Esophagus squamous epithelium (tissue), 5 donors: ENCODE results near the gene AKIRIN2. TPM values are rescaled to one million over a fixed set of nuclear protein-coding genes. Genes with fewer than 3 reads are reported as not detected.

ENCODE experiments used
- DNase-seq: peaks from one replicate; lab custom pipeline; 2025; lab: John Stamatoyannopoulos, UW
- H3K27ac ChIP-seq, 4 donors: fragments of 200-600 bp; sonication (generic); one replicate each; pipeline ENCODE4 v1.5.1; 2016 to 2019; ENCODE audit warnings: mild to moderate bottlenecking in 1 of 4
- H3K27me3 ChIP-seq, 4 donors: fragments of 200-600 bp; sonication (generic); 1 replicate in 3 of 4; 2 replicates in 1 of 4; pipeline versions ENCODE4 v1.5.1 to v1.6.0; 2017 to 2021; ENCODE audit warnings: antibody characterized with exemption in 1 of 4
- H3K36me3 ChIP-seq, 3 donors: fragments of 200-600 bp; sonication (generic); one replicate each; pipeline ENCODE4 v1.5.1; 2016 to 2019
- H3K4me1 ChIP-seq, 3 donors: fragments of 200-600 bp; sonication (generic); one replicate each; pipeline ENCODE4 v1.5.1; 2017 to 2019
- H3K4me3 ChIP-seq, 4 donors: fragments of 200-600 bp; sonication (generic); 1 replicate in 3 of 4; 2 replicates in 1 of 4; pipeline ENCODE4 v1.5.1; 2016 to 2019; ENCODE audit warnings: mild to moderate bottlenecking in 2 of 4, moderate library complexity in 1 of 4
- H3K9me3 ChIP-seq, 3 donors: fragments of 200-600 bp; sonication (generic); one replicate each; pipeline ENCODE4 v1.5.1; 2016 to 2019
- CTCF ChIP-seq, 6 experiments: fragments of 450-650 bp in 4 of 6; fragments of 200-600 bp in 2 of 6; sonication (generic) in 2 of 6; IDR thresholded peaks; one replicate each; pipeline ENCODE4 v1.5.1; 2016 to 2019; ENCODE audit warnings: antibody characterized with exemption in 6 of 6, mild to moderate bottlenecking in 4 of 6, moderate library complexity in 4 of 6
- POLR2A ChIP-seq, 4 donors: fragments of 450-650 bp; IDR thresholded peaks; one replicate each; pipeline ENCODE4 v1.6.1; 2017; ENCODE audit warnings: antibody characterized with exemption in 4 of 4, mild to moderate bottlenecking in 4 of 4, moderate library complexity in 3 of 4
- WGBS, 2 donors: methylation state at CpG; one replicate each; pipeline ENCODE4 v1.1.5; 2018; 5-methylcytosine and 5-hydroxymethylcytosine counted together
- intact Hi-C: fragments of 100-400 bp; cut with DNase I; formaldehyde crosslinking; loops from one replicate; pipeline ENCODE4 v1.15.0; 2022
- total RNA-seq, 4 donors: library from RNA; depleted of rRNA; stranded (reverse); fragments of >200 nt; gene quantifications; one replicate each; pipeline ENCODE4 v1.1.0, GENCODE V29; 2016
- donor health status: DM: yes; HTN: yes; CAD: no.

The AKIRIN2 gene
- total RNA-seq, 4 donors from 2014 or later: 13.8 to 36.7 (median 25.4) TPM

- WGBS, 2 donors: 3 to 4% methylated on average over 4 of the region's 4 CpGs
- no peak for DNase-seq
- TF ChIP-seq CTCF (IDR thresholded peaks at IDR 0.05): no peak
- peak in 1 of 4 donors; percentile 8 for TF ChIP-seq POLR2A (IDR thresholded peaks at IDR 0.05)
- intact Hi-C loops: no loop called here
- Histone ChIP-seq H3K4me3 (peak overlapping the region in 1 of 4 donors; percentile 2), H3K4me1 (peaks cover 10 to 58% (median 40%) of the 10 kb centered on the region in 3 donors), H3K36me3 (no peaks in the 10 kb centered on the region), H3K27ac (peak overlapping the region; percentile 81 to 89 (median 83)), H3K27me3 (no peaks in the 10 kb centered on the region), H3K9me3 (no peaks in the 10 kb centered on the region)
Observed at GRCh38 chr6:87731818-87732661, 30.0 kb upstream of the AKIRIN2 start.

DNA sequence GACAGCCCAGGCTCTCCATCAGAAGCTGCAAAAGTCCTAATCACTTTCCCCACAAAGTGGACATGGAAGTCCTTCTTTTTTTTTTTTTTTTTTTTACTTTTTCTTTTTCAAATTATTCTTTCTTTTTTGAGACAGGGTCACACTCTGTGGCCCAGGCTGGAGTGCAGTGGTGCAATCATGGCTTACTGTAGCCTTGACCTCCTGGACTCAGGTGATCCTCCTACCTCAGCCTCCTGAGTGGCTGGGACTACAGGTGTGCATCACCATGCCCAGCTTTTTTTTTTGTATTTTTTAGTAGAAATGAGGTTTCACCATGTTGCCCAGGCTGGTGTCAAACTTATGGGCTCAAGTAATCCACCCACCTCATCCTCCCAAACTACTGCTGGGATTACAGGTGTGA is 29.0 kb upstream of the AKIRIN2 start:
- H3K36me3 ChIP-seq: no peaks in the 10 kb centered on the region
- H3K9me3 ChIP-seq: no peaks in the 10 kb centered on the region
- DNase-seq: no peak
- H3K4me1 ChIP-seq: peaks cover 10 to 58% (median 40%) of the 10 kb centered on the region in 3 donors
- intact Hi-C loops: no loop called here
- peak overlapping the region in 3 of 4 donors; percentile 81 to 89 (median 82) for H3K27ac ChIP-seq
- H3K4me3 ChIP-seq: no peak overlapping the region
- no peaks in the 10 kb centered on the region for H3K27me3 ChIP-seq
- TF ChIP-seq POLR2A (IDR thresholded peaks at IDR 0.05): no peak
- no peak for TF ChIP-seq CTCF (IDR thresholded peaks at IDR 0.05)

- Histone ChIP-seq H3K4me3 (no peak overlapping the region), H3K27me3 (no peaks in the 10 kb centered on the region), H3K36me3 (no peaks in the 10 kb centered on the region), H3K9me3 (no peaks in the 10 kb centered on the region), H3K27ac (peak overlapping the region in 3 of 4 donors; percentile 31 to 89 (median 82)), H3K4me1 (peaks cover 10 to 63% (median 40%) of the 10 kb centered on the region in 3 donors)
- 37 to 52% methylated on average over 5 to 6 of the region's 6 CpGs for WGBS, 2 donors
- no peak for DNase-seq
- no peak for TF ChIP-seq POLR2A (IDR thresholded peaks at IDR 0.05)
- no peak for TF ChIP-seq CTCF (IDR thresholded peaks at IDR 0.05)
- intact Hi-C loops: no loop called here
Observed at GRCh38 chr6:87729965-87730719, 28.1 kb upstream of the AKIRIN2 start.

GRCh38 chr6:87728706-87729105 is 26.7 kb upstream of the AKIRIN2 start:
- TF ChIP-seq POLR2A (IDR thresholded peaks at IDR 0.05): no peak
- no peak for TF ChIP-seq CTCF (IDR thresholded peaks at IDR 0.05)
- Histone ChIP-seq H3K27me3 (no peaks in the 10 kb centered on the region), H3K9me3 (no peaks in the 10 kb centered on the region), H3K27ac (peak overlapping the region in 2 of 4 donors; percentile 14 to 19), H3K4me3 (no peak overlapping the region), H3K36me3 (no peaks in the 10 kb centered on the region), H3K4me1 (peaks cover 10 to 68% (median 42%) of the 10 kb centered on the region in 3 donors)
- WGBS, 2 donors: 27% methylated on average over 3 of the region's 3 CpGs
- intact Hi-C loops: no loop called here
- DNase-seq: no peak
